PC-3 (cell line): ENCODE results near the gene PPIC. TPM values are rescaled to one million over a fixed set of nuclear protein-coding genes. Genes with fewer than 3 reads are reported as not detected.

Source experiments
- ATAC-seq: fragments of 200-7000 bp; cut with Tn5 transposase; 2 replicates; pipeline ENCODE4 v1.9.1; 2020; ENCODE audit warnings: mild to moderate bottlenecking, moderate library complexity
- BruUV-seq: library from RNA; stranded (reverse); fragments of 400-500 nt; replicated peaks from 2 replicates; lab custom pipeline; 2021; lab: Mats Ljungman, UMichigan
- CTCF ChIA-PET: fragments of 300-600 bp; sonication (Branson Sonifier 250); formaldehyde crosslinking; loops from one replicate; lab custom pipeline; 2022; ENCODE audit warnings: antibody characterized with exemption; lab: Charles Lee
- POLR2A ChIA-PET: fragments of 300-600 bp; sonication (Branson Sonifier 250); formaldehyde crosslinking; loops from one replicate; lab custom pipeline; 2022; ENCODE audit warnings: antibody characterized with exemption; ENCODE audit not compliant: unreplicated experiment; lab: Charles Lee
- DNase-seq: peaks from one replicate; pipeline ENCODE4 v3.0.0-alpha.2; 2015
- H2AFZ ChIP-seq: fragments of 300-600 bp; sonication (generic); 2 replicates; pipeline ENCODE4 v1.6.0; 2016; ENCODE audit warnings: antibody characterized with exemption, low read length
- H3F3A ChIP-seq: fragments of 300-600 bp; sonication (generic); one replicate; pipeline ENCODE4 v1.6.0; 2017; ENCODE audit warnings: antibody characterized with exemption, low read length, control low read depth, mild to moderate bottlenecking; ENCODE audit not compliant: unreplicated experiment
- H3K27ac ChIP-seq: fragments of 300-600 bp; sonication (generic); 2 replicates; pipeline ENCODE4 v1.5.1; 2016; ENCODE audit warnings: mild to moderate bottlenecking, low read length
- H3K27me3 ChIP-seq: fragments of 300-600 bp; sonication (generic); 2 replicates; pipeline ENCODE4 v1.6.1; 2016; ENCODE audit warnings: low read length, mixed read lengths
- H3K36me3 ChIP-seq: fragments of 300-600 bp; sonication (generic); 2 replicates; pipeline ENCODE4 v1.6.1; 2016; ENCODE audit warnings: low read depth, mixed run types, low read length, mixed read lengths
- H3K4me1 ChIP-seq: fragments of 300-600 bp; sonication (generic); 2 replicates; pipeline ENCODE4 v1.5.1; 2016; ENCODE audit warnings: low read length; ENCODE audit not compliant: insufficient read depth
- H3K4me2 ChIP-seq: fragments of 300-600 bp; sonication (generic); 2 replicates; pipeline ENCODE4 v1.6.0; 2016; ENCODE audit warnings: low read length
- H3K4me3 ChIP-seq: fragments of 300-600 bp; sonication (generic); 2 replicates; pipeline ENCODE4 v1.5.1; 2016; ENCODE audit warnings: mild to moderate bottlenecking, low read length, mixed read lengths
- H3K79me2 ChIP-seq: fragments of 300-600 bp; sonication (generic); 2 replicates; pipeline ENCODE4 v1.6.1; 2017; ENCODE audit warnings: low read length, mixed read lengths
- H3K9ac ChIP-seq: fragments of 300-600 bp; sonication (generic); 2 replicates; pipeline ENCODE4 v1.6.0; 2016; ENCODE audit warnings: mild to moderate bottlenecking, low read length
- H3K9me2 ChIP-seq: fragments of 300-600 bp; sonication (generic); replicated peaks from 2 replicates; pipeline ENCODE4 v1.6.1; 2016; ENCODE audit warnings: mixed run types, low read length, mixed read lengths
- H3K9me3 ChIP-seq: fragments of 300-600 bp; sonication (generic); 2 replicates; pipeline ENCODE4 v1.6.1; 2016; ENCODE audit warnings: low read length, mixed read lengths
- H4K20me1 ChIP-seq: fragments of 300-600 bp; sonication (generic); 2 replicates; pipeline ENCODE4 v1.6.1; 2016; ENCODE audit warnings: low read length, mixed read lengths
- EZH2 ChIP-seq: fragments of 300-600 bp; sonication (generic); IDR thresholded peaks from one replicate; pipeline ENCODE4 v1.6.1; 2017; ENCODE audit warnings: antibody characterized with exemption, mild to moderate bottlenecking, low read length; ENCODE audit not compliant: unreplicated experiment
- EZH2phosphoT487 ChIP-seq: fragments of 300-600 bp; sonication (generic); IDR thresholded peaks from 2 replicates; pipeline ENCODE4 v1.6.1; 2018; ENCODE audit warnings: mild to moderate bottlenecking, antibody characterized with exemption, low read length, borderline replicate concordance
- intact Hi-C: fragments of 100-400 bp; cut with micrococcal nuclease; formaldehyde crosslinking; loops from 2 replicates; pipeline ENCODE4 v1.9.0; 2023
- total RNA-seq: library from RNA; depleted of rRNA; stranded (reverse); fragments of >200 nt; gene quantifications from 2 replicates; pipeline ENCODE4 v1.2.3, GENCODE V29; 2014
- TF ChIP-seq, protein P1 (sequence below): fragments of 300-600 bp; sonication (generic); conservative IDR thresholded peaks from 2 replicates; pipeline ENCODE4 v1.5.1; 2017; ENCODE audit warnings: antibody characterized with exemption, low read depth, mild to moderate bottlenecking, low read length

PPIC gene
- total RNA-seq, 1 experiment from 2014 or later: 14.6 TPM

GRCh38 chr5:123037104-123037418 is 536 bp upstream of the PPIC start:
- no peaks in the 10 kb centered on the region for H3K79me2 ChIP-seq
- TF ChIP-seq EZH2 (no peak), EZH2phosphoT487 (no peak)
- TF ChIP-seq, protein P1, sequence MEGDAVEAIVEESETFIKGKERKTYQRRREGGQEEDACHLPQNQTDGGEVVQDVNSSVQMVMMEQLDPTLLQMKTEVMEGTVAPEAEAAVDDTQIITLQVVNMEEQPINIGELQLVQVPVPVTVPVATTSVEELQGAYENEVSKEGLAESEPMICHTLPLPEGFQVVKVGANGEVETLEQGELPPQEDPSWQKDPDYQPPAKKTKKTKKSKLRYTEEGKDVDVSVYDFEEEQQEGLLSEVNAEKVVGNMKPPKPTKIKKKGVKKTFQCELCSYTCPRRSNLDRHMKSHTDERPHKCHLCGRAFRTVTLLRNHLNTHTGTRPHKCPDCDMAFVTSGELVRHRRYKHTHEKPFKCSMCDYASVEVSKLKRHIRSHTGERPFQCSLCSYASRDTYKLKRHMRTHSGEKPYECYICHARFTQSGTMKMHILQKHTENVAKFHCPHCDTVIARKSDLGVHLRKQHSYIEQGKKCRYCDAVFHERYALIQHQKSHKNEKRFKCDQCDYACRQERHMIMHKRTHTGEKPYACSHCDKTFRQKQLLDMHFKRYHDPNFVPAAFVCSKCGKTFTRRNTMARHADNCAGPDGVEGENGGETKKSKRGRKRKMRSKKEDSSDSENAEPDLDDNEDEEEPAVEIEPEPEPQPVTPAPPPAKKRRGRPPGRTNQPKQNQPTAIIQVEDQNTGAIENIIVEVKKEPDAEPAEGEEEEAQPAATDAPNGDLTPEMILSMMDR: no peak
- H3K36me3 ChIP-seq: no peaks in the 10 kb centered on the region
- H3K9ac ChIP-seq: peak overlapping the region; percentile 69
- ATAC-seq (no peak), DNase-seq (no peak)
- ChIA-PET CTCF (no interaction called here), POLR2A (no interaction called here)
- H3K4me2 ChIP-seq: peak overlapping the region; percentile 98
- H3K4me3 ChIP-seq: peak overlapping the region; percentile 90
- TSS peak; percentile 41 for BruUV-seq
- no peaks in the 10 kb centered on the region for H3K27me3 ChIP-seq
- H3K27ac ChIP-seq: peak overlapping the region; percentile 47
- no peaks in the 10 kb centered on the region for H4K20me1 ChIP-seq
- H3F3A ChIP-seq: no peaks in the 10 kb centered on the region
- H3K4me1 ChIP-seq: 0 out of 2 replicates have a peak, but pooled peaks cover 8% of the 10 kb centered on the region
- H2AFZ ChIP-seq: peak overlapping the region; percentile 93
- no peaks in the 10 kb centered on the region for H3K9me3 ChIP-seq
- intact Hi-C loops: loop anchor here (10.0 kb wide), 2 partner anchors 192 to 312 kb away; partner anchors contain the start of gene SNX24
- no peaks in the 10 kb centered on the region for H3K9me2 ChIP-seq

- H3K79me2 ChIP-seq: no peaks in the 10 kb centered on the region
- H3K9ac ChIP-seq: peak overlapping the region; percentile 69
- H3K9me2 ChIP-seq: no peaks in the 10 kb centered on the region
- POLR2A ChIA-PET: no interaction called here
- H4K20me1 ChIP-seq: no peaks in the 10 kb centered on the region
- no peaks in the 10 kb centered on the region for H3K9me3 ChIP-seq
- CTCF ChIA-PET: interaction anchor here (0.5 kb wide), 1 partner anchor 341 kb away, joined by 15 read pairs; no protein-coding TSS in a partner anchor
- no peak overlapping the region for H3K27ac ChIP-seq
- peak; percentile 39 for DNase-seq
- BruUV-seq: no TSS peak
- peak overlapping the region; percentile 98 for H3K4me2 ChIP-seq
- H3F3A ChIP-seq: no peaks in the 10 kb centered on the region
- H3K4me1 ChIP-seq: 0 out of 2 replicates have a peak, but pooled peaks cover 8% of the 10 kb centered on the region
- H3K36me3 ChIP-seq: no peaks in the 10 kb centered on the region
- peak overlapping the region; percentile 90 for H3K4me3 ChIP-seq
- H2AFZ ChIP-seq: peak overlapping the region; percentile 93
- no peaks in the 10 kb centered on the region for H3K27me3 ChIP-seq
- intact Hi-C loops: loop anchor here (10.0 kb wide), 2 partner anchors 191 to 311 kb away; partner anchors contain the start of gene SNX24
- TF ChIP-seq, protein P1: no peak
- TF ChIP-seq EZH2: no peak
- ATAC-seq: peak; percentile 48
Observed at GRCh38 chr5:123035918-123036390, 571 bp downstream of the PPIC start.

DNA sequence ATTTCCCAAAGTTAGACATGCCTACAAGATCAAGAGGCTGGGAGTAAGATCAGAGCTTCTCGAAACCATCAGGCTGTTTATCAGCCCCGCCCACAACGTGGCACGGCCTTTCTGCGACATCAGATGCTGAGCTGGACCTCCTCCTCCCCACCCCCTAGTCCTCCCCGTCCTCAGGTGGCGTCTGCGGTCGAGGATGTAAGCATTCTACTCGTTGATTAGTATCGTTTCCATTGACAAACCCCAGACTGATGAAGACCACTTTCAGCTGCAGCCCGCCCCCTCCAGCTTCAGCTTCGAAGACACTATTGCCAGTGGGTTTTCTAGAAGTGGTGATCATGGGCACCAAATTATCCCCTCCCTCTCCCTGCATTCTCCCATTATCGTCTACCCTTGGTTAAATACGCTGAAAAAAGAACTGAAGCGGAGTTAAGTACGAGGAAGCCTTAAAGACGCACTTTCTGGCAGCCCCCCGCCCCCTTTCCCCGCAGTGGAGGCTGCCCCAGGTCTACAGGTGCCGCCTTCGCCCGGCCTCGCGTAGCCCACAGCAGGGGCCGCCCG is 1.1 kb downstream of the PPIC start:
- CTCF ChIA-PET: interaction anchor here (0.5 kb wide), 1 partner anchor 340 kb away, joined by 15 read pairs; no protein-coding TSS in a partner anchor
- ATAC-seq (peak; percentile 42), DNase-seq (peak; percentile 66)
- Histone ChIP-seq H3K4me1 (0 out of 2 replicates have a peak, but pooled peaks cover 8% of the 10 kb centered on the region), H3K9me2 (no peaks in the 10 kb centered on the region), H3K4me3 (peak overlapping the region; percentile 90), H3K27ac (no peak overlapping the region), H2AFZ (peak overlapping the region; percentile 93), H3F3A (no peaks in the 10 kb centered on the region), H3K27me3 (no peaks in the 10 kb centered on the region), H4K20me1 (no peaks in the 10 kb centered on the region), H3K9ac (peak overlapping the region; percentile 69; the same call in 1 of the 2 replicates), H3K4me2 (peak overlapping the region; percentile 98), H3K36me3 (no peaks in the 10 kb centered on the region), H3K79me2 (no peaks in the 10 kb centered on the region), H3K9me3 (no peaks in the 10 kb centered on the region)
- BruUV-seq: no TSS peak
- POLR2A ChIA-PET: no interaction called here
- TF ChIP-seq, protein P1: no peak
- TF ChIP-seq EZH2phosphoT487: no peak
- no peak for TF ChIP-seq EZH2
- intact Hi-C loops: loop anchor here (10.0 kb wide), 2 partner anchors 191 to 311 kb away; partner anchors contain the start of gene SNX24
